Neural progenitor cell (in vitro differentiated cells): ENCODE results near the gene NBPF26.
"Not testable (repeated sequence)": the region's sequence is repeated elsewhere in the genome, so short reads cannot be mapped to it uniquely, and the experiment has no call there.

Experiments used
- CTCF ChIP-seq: fragments of 200-600 bp; sonication (generic); IDR thresholded peaks from 2 replicates; pipeline ENCODE4 v1.5.1; 2017; ENCODE audit warnings: antibody characterized with exemption, mild to moderate bottlenecking
- EZH2 ChIP-seq: fragments of 200-600 bp; sonication (generic); IDR thresholded peaks from 2 replicates; pipeline ENCODE4 v1.6.1; 2017; ENCODE audit warnings: antibody characterized with exemption, mild to moderate bottlenecking, moderate library complexity
- EZH2phosphoT487 ChIP-seq: fragments of 200-600 bp; sonication (generic); IDR thresholded peaks from 2 replicates; pipeline ENCODE4 v1.6.1; 2017; ENCODE audit warnings: antibody characterized with exemption

GRCh38 chr1:120850287-120850536 is 126.5 kb downstream of the NBPF26 start:
- not testable (repeated sequence) for TF ChIP-seq EZH2, CTCF, EZH2phosphoT487
